NB4 (cell line): ENCODE results near the gene LIPH.

Experiments used
- DNase-seq: peaks from one replicate; pipeline ENCODE4 v3.0.0; 2010; ENCODE audit warnings: low read depth
- H3K4me3 ChIP-seq: one replicate; pipeline ENCODE4 v1.5.1; 2011; ENCODE audit warnings: mild to moderate bottlenecking, low read depth, low read length, moderate library complexity
- CTCF ChIP-seq: IDR thresholded peaks from one replicate; pipeline ENCODE4 v1.5.1; 2012; ENCODE audit warnings: low read depth, low read length
- MAX ChIP-seq: IDR thresholded peaks from 2 replicates; pipeline ENCODE4 v1.6.1; 2011; ENCODE audit warnings: low read depth, low read length
- MYC ChIP-seq: IDR thresholded peaks from 2 replicates; pipeline ENCODE4 v1.6.1; 2011; ENCODE audit warnings: low read depth, low read length
- POLR2A ChIP-seq: IDR thresholded peaks from 2 replicates; pipeline ENCODE4 v1.6.1; 2011; ENCODE audit warnings: mild to moderate bottlenecking; ENCODE audit not compliant: insufficient read length; ENCODE audit errors: extremely low read depth

LIPH gene

GRCh38 chr3:185555860-185556347 is 3.5 kb upstream of the LIPH start:
- TF ChIP-seq CTCF, result no peak
- no peak for TF ChIP-seq POLR2A
- TF ChIP-seq MAX, result no peak
- no peak for TF ChIP-seq MYC
- no peak for DNase-seq
- no peak overlapping the region for H3K4me3 ChIP-seq

- no peak for DNase-seq
- TF ChIP-seq MYC, result no peak
- TF ChIP-seq MAX, result no peak
- no peak for TF ChIP-seq POLR2A
- TF ChIP-seq CTCF, result no peak
- H3K4me3 ChIP-seq, result no peak overlapping the region
Observed at GRCh38 chr3:185555101-185555501, 2.7 kb upstream of the LIPH start.

GRCh38 chr3:185549651-185550111 is 2.7 kb downstream of the LIPH start:
- DNase-seq, result no peak
- no peak overlapping the region for H3K4me3 ChIP-seq
- TF ChIP-seq MYC (no peak), MAX (no peak), CTCF (no peak), POLR2A (no peak)

GRCh38 chr3:185549122-185549521 is 3.3 kb downstream of the LIPH start:
- DNase-seq, result no peak
- TF ChIP-seq CTCF (no peak), MYC (no peak), MAX (no peak), POLR2A (no peak)
- no peak overlapping the region for H3K4me3 ChIP-seq

- DNase-seq, result no peak
- no peak for TF ChIP-seq POLR2A
- no peak for TF ChIP-seq MYC
- TF ChIP-seq CTCF, result no peak
- no peak for TF ChIP-seq MAX
- H3K4me3 ChIP-seq, result no peak overlapping the region
Observed at GRCh38 chr3:185540695-185541094, 11.7 kb downstream of the LIPH start.

GRCh38 chr3:185539934-185540333 is 12.5 kb downstream of the LIPH start:
- H3K4me3 ChIP-seq, result no peak overlapping the region
- no peak for DNase-seq
- TF ChIP-seq POLR2A (no peak), MYC (no peak), CTCF (no peak)
